ENCODE results near the gene ZNF665.
"Not testable (repeated sequence)": the region's sequence is repeated elsewhere in the genome, so short reads cannot be mapped to it uniquely, and the experiment has no call there.

The ZNF665 gene

GRCh38 chr19:53156850-53157249, 36.3 kb downstream of the ZNF665 start:
- DNase-seq = no peak

GRCh38 chr19:53147645-53148044, 45.5 kb downstream of the ZNF665 start:
- DNase-seq = no peak

- no peak for DNase-seq
These were observed 52.8 kb downstream of the ZNF665 start for GRCh38 chr19:53140351-53140750.

- DNase-seq = no peak
These were observed 56.7 kb downstream of the ZNF665 start for GRCh38 chr19:53136432-53136831.

- no peak for DNase-seq
These were observed 60.8 kb downstream of the ZNF665 start, which contains the start of gene ZNF415 for GRCh38 chr19:53132141-53132991. Gene ZNF415, minus strand, starts transcription at chr19:53132910. Its CDS starts 10,234 bp downstream, at chr19:53122676.

GRCh38 chr19:53131727-53132126, 61.4 kb downstream of the ZNF665 start:
- DNase-seq = no peak

GRCh38 chr19:53131085-53131590, 62.0 kb downstream of the ZNF665 start:
- DNase-seq = no peak

GRCh38 chr19:53130506-53130905, 62.7 kb downstream of the ZNF665 start:
- DNase-seq = no peak

GRCh38 chr19:53126733-53127526, 66.2 kb downstream of the ZNF665 start:
- DNase-seq = not testable (repeated sequence)

GRCh38 chr19:53123400-53123799, 69.8 kb downstream of the ZNF665 start:
- no peak for DNase-seq

All from NCI-H187 treated with DMSO at 0.1 percent for 48 hours (cell line).